PFSK-1 (cell line): ENCODE measurements around the gene CAB39.

Source experiments
- POLR2AphosphoS5 ChIP-seq: IDR thresholded peaks from 2 replicates; pipeline ENCODE4 v1.6.1; 2012; ENCODE audit warnings: low read depth, mild to moderate bottlenecking, control low read depth, low read length, moderate library complexity
- TAF1 ChIP-seq: IDR thresholded peaks from 2 replicates; pipeline ENCODE4 v1.6.1; 2012; ENCODE audit warnings: low read length, control low read depth, borderline replicate concordance; ENCODE audit not compliant: insufficient read depth

- TF ChIP-seq TAF1 (no peak), POLR2AphosphoS5 (no peak)
Observed at GRCh38 chr2:230672836-230673235, 39.8 kb upstream of the CAB39 start.
